HepG2 (cell line): Measurements from ENCODE around the gene MFRP. TPM values are rescaled to one million over a fixed set of nuclear protein-coding genes. Genes with fewer than 3 reads are reported as not detected.

Experiments used
- AFF4 ChIP-seq: sonication (generic); formaldehyde crosslinking; IDR thresholded peaks from 2 replicates; pipeline ENCODE4 v1.4.0; 2020; ENCODE audit warnings: missing genetic modification reagents
- CENPX ChIP-seq: sonication (generic); formaldehyde crosslinking; IDR thresholded peaks from 2 replicates; pipeline ENCODE4 v1.9.0; 2021; ENCODE audit warnings: mild to moderate bottlenecking, missing genetic modification reagents, moderate library complexity
- GTF2F1 ChIP-seq: fragments of 150-350 bp; IDR thresholded peaks from 2 replicates; pipeline ENCODE4 v1.6.1; 2014; ENCODE audit warnings: low read length
- HHEX ChIP-seq: IDR thresholded peaks from 2 replicates; pipeline ENCODE4 v1.6.1; 2016; ENCODE audit warnings: control low read depth
- HINFP ChIP-seq: sonication (generic); formaldehyde crosslinking; IDR thresholded peaks from 2 replicates; pipeline ENCODE4 v1.4.0; 2020; ENCODE audit warnings: low read depth, mild to moderate bottlenecking, missing genetic modification reagents
- JDP2 ChIP-seq: sonication (generic); formaldehyde crosslinking; IDR thresholded peaks from 2 replicates; pipeline ENCODE4 v1.8.1; 2022; ENCODE audit warnings: missing genetic modification reagents, borderline replicate concordance
- KMT2B ChIP-seq: IDR thresholded peaks from 2 replicates; pipeline ENCODE4 v1.6.1; 2016; ENCODE audit warnings: missing genetic modification reagents, missing compliant biosample characterization
- MAFF ChIP-seq: IDR thresholded peaks from 2 replicates; pipeline ENCODE4 v1.6.1; 2011; ENCODE audit warnings: low read depth, low read length, improper control_type of control experiment
- NCOA5 ChIP-seq: sonication (generic); formaldehyde crosslinking; IDR thresholded peaks from 2 replicates; pipeline ENCODE4 v1.4.0; 2020; ENCODE audit warnings: missing genetic modification reagents
- NKX3-1 ChIP-seq: sonication (generic); formaldehyde crosslinking; IDR thresholded peaks from 2 replicates; pipeline ENCODE4 v1.5.0; 2020; ENCODE audit warnings: missing genetic modification reagents
- PCBP1 ChIP-seq: fragments of 200-400 bp; formaldehyde crosslinking; IDR thresholded peaks from 2 replicates; pipeline ENCODE4 v1.6.1; 2017; ENCODE audit warnings: mild to moderate bottlenecking, low read depth, low read length, borderline replicate concordance
- RBM22 ChIP-seq: fragments of 200-400 bp; formaldehyde crosslinking; optimal IDR thresholded peaks from 2 replicates; pipeline ENCODE3; 2017; ENCODE audit warnings: mild to moderate bottlenecking, low read length, moderate library complexity
- RFXANK ChIP-seq: IDR thresholded peaks from 2 replicates; pipeline ENCODE4 v1.6.1; 2016
- STAT5B ChIP-seq: sonication (generic); formaldehyde crosslinking; IDR thresholded peaks from 2 replicates; pipeline ENCODE4 v1.4.0; 2020; ENCODE audit warnings: missing genetic modification reagents
- ZBTB39 ChIP-seq: sonication (generic); formaldehyde crosslinking; IDR thresholded peaks from 2 replicates; pipeline ENCODE4 v1.5.0; 2020; ENCODE audit warnings: missing genetic modification reagents
- ZFP91 ChIP-seq: sonication (generic); formaldehyde crosslinking; IDR thresholded peaks from 2 replicates; pipeline ENCODE4 v1.9.0; 2022; ENCODE audit warnings: missing genetic modification reagents, mild to moderate bottlenecking, borderline replicate concordance
- ZFX ChIP-seq: sonication (generic); formaldehyde crosslinking; IDR thresholded peaks from 2 replicates; pipeline ENCODE4 v1.4.0; 2020; ENCODE audit warnings: mild to moderate bottlenecking, low read depth, missing genetic modification reagents, moderate library complexity
- ZKSCAN8 ChIP-seq: IDR thresholded peaks from 2 replicates; pipeline ENCODE4 v1.6.1; 2016; ENCODE audit warnings: borderline replicate concordance, missing genetic modification reagents, missing compliant biosample characterization
- ZMYM3 ChIP-seq: sonication (generic); formaldehyde crosslinking; IDR thresholded peaks from 2 replicates; pipeline ENCODE4 v1.5.1; 2020; ENCODE audit warnings: mild to moderate bottlenecking, missing genetic modification reagents
- ZNF367 ChIP-seq: sonication (generic); formaldehyde crosslinking; IDR thresholded peaks from 2 replicates; pipeline ENCODE4 v1.4.0; 2020; ENCODE audit warnings: missing genetic modification reagents, borderline replicate concordance
- ZNF513 ChIP-seq: sonication (generic); formaldehyde crosslinking; conservative IDR thresholded peaks from 2 replicates; pipeline ENCODE4 v1.5.0; 2020; ENCODE audit warnings: missing genetic modification reagents
- polyA plus RNA-seq, 8 experiments: library from polyadenylated mRNA; depleted of rRNA in 3 of 8; stranded (reverse) in 7 of 8; unstranded in 1 of 8; fragments of >200 nt; fragmentation: Illumina TruSeq in 4 of 8; extraction: Trizol in 4 of 8; gene quantifications; 2 replicates each; pipeline versions ENCODE4 v1.2.1 to v1.2.3, GENCODE V29; 2011 to 2016; ENCODE audit warnings: low read depth in 4 of 8, missing spikeins in 1 of 8, mixed read lengths in 1 of 8; ENCODE audit not compliant: insufficient read depth in 1 of 8
- total RNA-seq, 5 experiments: library from RNA; depleted of rRNA; stranded (reverse); fragments of >200 nt; fragmentation: Illumina TruSeq; extraction: Trizol; gene quantifications; 2 replicates each; pipeline ENCODE4 v1.2.3, GENCODE V29; 2016; ENCODE audit warnings: low read depth in 1 of 5

The MFRP gene
- total and polyA plus RNA-seq, 2 of the 13 experiments (the other 11 are each of a cell fraction or from before 2014, with no cell fraction given): not detected

- no peak for TF ChIP-seq PCBP1
- no peak for TF ChIP-seq NKX3-1 (CRISPR knock-in tag)
- TF ChIP-seq STAT5B (CRISPR knock-in tag): no peak
- TF ChIP-seq ZKSCAN8 (CRISPR knock-in tag): 0 out of 2 replicates have a peak, but pooled peaks have one; percentile 29
- TF ChIP-seq KMT2B: no peak
- TF ChIP-seq ZBTB39 (CRISPR knock-in tag): no peak
- no peak for TF ChIP-seq CENPX (CRISPR knock-in tag)
- no peak for TF ChIP-seq ZNF367 (CRISPR knock-in tag)
- TF ChIP-seq JDP2 (CRISPR knock-in tag): no peak
- TF ChIP-seq HINFP: peak; percentile 98
- no peak for TF ChIP-seq ZNF513 (CRISPR knock-in tag)
- TF ChIP-seq HHEX (CRISPR knock-in tag): no peak
- no peak for TF ChIP-seq MAFF
- TF ChIP-seq RBM22: peak; percentile 39
- no peak for TF ChIP-seq GTF2F1
- TF ChIP-seq ZFP91: no peak
- peak; percentile 65; the same call in 1 of the 2 replicates for TF ChIP-seq ZFX (CRISPR knock-in tag)
- 0 out of 2 replicates have a peak, but pooled peaks have one; percentile 14 for TF ChIP-seq ZMYM3
- no peak for TF ChIP-seq AFF4
- no peak for TF ChIP-seq RFXANK (CRISPR knock-in tag)
- no peak for TF ChIP-seq NCOA5
Observed at GRCh38 chr11:119352857-119353260, 6.4 kb upstream of the MFRP start (continued).
